ENCODE data around the gene EMILIN1. TPM values are rescaled to one million over a fixed set of nuclear protein-coding genes. Genes with fewer than 3 reads are reported as not detected.

Gene EMILIN1
- polyA plus RNA-seq, 1 of the 3 experiments (the other 2 are of a cell fraction), result 286 TPM

DNA sequence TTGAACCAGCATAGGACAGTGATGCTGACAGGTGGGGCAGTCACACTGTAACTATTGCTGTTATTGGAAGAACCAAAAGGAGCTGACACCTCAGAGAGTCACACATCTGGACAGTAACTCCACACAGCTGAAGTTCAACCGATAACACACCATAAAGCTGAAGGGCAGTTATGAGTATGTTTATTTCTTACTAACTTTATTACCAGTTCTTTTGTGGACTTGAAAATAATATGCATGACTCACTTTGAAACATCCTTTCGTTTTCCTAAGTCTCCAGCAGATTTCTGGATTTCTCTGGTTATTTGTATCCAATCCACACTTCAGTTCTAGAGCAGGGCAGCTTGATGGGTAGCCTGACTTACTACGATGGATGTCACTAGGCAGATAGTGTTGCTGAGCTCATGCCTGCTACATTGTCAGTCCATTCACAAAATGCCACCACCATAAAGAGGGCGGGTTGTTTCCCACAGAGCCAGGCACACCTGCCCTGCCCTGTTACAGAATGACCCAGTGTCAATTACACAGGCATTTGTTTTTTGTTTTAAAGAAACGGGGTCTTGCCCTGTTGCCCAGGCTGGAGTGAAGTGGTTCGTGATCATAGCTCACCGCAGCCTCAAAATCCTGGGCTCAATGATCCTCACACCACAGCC, 35.3 kb upstream of the EMILIN1 start:
- no peaks in the 10 kb centered on the region for H3K79me2 ChIP-seq (ENCODE audit: insufficient read depth)
- TF ChIP-seq TAF1 (IDR thresholded peaks at IDR 0.05; ENCODE audit: borderline replicate concordance, low read depth, low read length) (no peak), SMC3 (IDR thresholded peaks at IDR 0.05; ENCODE audit: low read depth, low read length) (no peak), FOSL2 (IDR thresholded peaks at IDR 0.05; ENCODE audit: borderline replicate concordance, low read depth) (no peak), GATA2 (CRISPR knock-in tag; IDR thresholded peaks at IDR 0.05) (no peak), NFIC (IDR thresholded peaks at IDR 0.05; ENCODE audit: borderline replicate concordance) (no peak), NRF1 (IDR thresholded peaks at IDR 0.05; ENCODE audit: low read depth, low read length) (no peak), JUND (IDR thresholded peaks at IDR 0.05) (no peak), FOXJ3 (CRISPR knock-in tag; IDR thresholded peaks at IDR 0.05) (no peak), POLR2AphosphoS5 (IDR thresholded peaks at IDR 0.05; ENCODE audit: low read depth, low read length) (no peak; the same call in 1 of the 2 replicates), EZH2phosphoT487 (IDR thresholded peaks at IDR 0.05; ENCODE audit: borderline replicate concordance, low read depth) (no peak), TCF12 (IDR thresholded peaks at IDR 0.05) (no peak), RXRA (IDR thresholded peaks at IDR 0.05; ENCODE audit: borderline replicate concordance, low read depth) (no peak), RCOR1 (IDR thresholded peaks at IDR 0.05; ENCODE audit: low read length) (no peak), EP300 (IDR thresholded peaks at IDR 0.05; ENCODE audit: borderline replicate concordance in 1 of 2, low read depth in 1 of 2, low read length in 1 of 2) (no peak), TEAD4 (IDR thresholded peaks at IDR 0.05; ENCODE audit: borderline replicate concordance, insufficient read depth) (no peak), RFX5 (IDR thresholded peaks at IDR 0.05; ENCODE audit: low read length) (no peak)
- TF ChIP-seq, protein P1, sequence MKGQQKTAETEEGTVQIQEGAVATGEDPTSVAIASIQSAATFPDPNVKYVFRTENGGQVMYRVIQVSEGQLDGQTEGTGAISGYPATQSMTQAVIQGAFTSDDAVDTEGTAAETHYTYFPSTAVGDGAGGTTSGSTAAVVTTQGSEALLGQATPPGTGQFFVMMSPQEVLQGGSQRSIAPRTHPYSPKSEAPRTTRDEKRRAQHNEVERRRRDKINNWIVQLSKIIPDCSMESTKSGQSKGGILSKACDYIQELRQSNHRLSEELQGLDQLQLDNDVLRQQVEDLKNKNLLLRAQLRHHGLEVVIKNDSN (IDR thresholded peaks at IDR 0.05; ENCODE audit: borderline replicate concordance, low read depth), result no peak
- TF ChIP-seq, protein P2, sequence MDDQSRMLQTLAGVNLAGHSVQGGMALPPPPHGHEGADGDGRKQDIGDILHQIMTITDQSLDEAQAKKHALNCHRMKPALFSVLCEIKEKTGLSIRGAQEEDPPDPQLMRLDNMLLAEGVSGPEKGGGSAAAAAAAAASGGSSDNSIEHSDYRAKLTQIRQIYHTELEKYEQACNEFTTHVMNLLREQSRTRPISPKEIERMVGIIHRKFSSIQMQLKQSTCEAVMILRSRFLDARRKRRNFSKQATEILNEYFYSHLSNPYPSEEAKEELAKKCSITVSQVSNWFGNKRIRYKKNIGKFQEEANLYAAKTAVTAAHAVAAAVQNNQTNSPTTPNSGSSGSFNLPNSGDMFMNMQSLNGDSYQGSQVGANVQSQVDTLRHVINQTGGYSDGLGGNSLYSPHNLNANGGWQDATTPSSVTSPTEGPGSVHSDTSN (IDR thresholded peaks at IDR 0.05), result no peak
- TF ChIP-seq, protein P3, sequence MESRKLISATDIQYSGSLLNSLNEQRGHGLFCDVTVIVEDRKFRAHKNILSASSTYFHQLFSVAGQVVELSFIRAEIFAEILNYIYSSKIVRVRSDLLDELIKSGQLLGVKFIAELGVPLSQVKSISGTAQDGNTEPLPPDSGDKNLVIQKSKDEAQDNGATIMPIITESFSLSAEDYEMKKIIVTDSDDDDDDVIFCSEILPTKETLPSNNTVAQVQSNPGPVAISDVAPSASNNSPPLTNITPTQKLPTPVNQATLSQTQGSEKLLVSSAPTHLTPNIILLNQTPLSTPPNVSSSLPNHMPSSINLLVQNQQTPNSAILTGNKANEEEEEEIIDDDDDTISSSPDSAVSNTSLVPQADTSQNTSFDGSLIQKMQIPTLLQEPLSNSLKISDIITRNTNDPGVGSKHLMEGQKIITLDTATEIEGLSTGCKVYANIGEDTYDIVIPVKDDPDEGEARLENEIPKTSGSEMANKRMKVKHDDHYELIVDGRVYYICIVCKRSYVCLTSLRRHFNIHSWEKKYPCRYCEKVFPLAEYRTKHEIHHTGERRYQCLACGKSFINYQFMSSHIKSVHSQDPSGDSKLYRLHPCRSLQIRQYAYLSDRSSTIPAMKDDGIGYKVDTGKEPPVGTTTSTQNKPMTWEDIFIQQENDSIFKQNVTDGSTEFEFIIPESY (IDR thresholded peaks at IDR 0.05; ENCODE audit: borderline replicate concordance, low read depth), result no peak
- ChIA-PET CTCF (interaction anchor here (1.0 to 1.4 kb wide), 2 partner anchors 14 to 81 kb away, joined by 3 to 6 read pairs; no protein-coding TSS in a partner anchor), POLR2A (interaction anchor here (1.0 to 1.5 kb wide), 3 partner anchors 9 to 17 kb away, joined by 3 to 6 read pairs (median 4); partner anchors contain the start of gene AGBL5)
- DNase-seq, result no peak
- H4K20me1 ChIP-seq (ENCODE audit: insufficient read depth), result no peaks in the 10 kb centered on the region
- H3F3A ChIP-seq (replicated peaks; ENCODE audit: insufficient read depth), result peaks cover 15% of the 10 kb centered on the region
- no peak overlapping the region for H2AFZ ChIP-seq (ENCODE audit: low read depth)
- 90% methylated on average over 7 of the region's 7 CpGs for WGBS (ENCODE audit: low lambda C conversion rate)
- peaks cover 7 to 48% of the 10 kb centered on the region in 2 experiments for H3K36me3 ChIP-seq (replicated peaks in 1 of 2; ENCODE audit: control insufficient read depth in 1 of 2, insufficient read depth in 2 of 2, low read length in 1 of 2)
- no peak overlapping the region for H3K4me2 ChIP-seq
- no peak overlapping the region for H3K4me3 ChIP-seq (ENCODE audit: low read depth in 2 of 2, low read length in 1 of 2)
- H3K4me1 ChIP-seq (ENCODE audit: control insufficient read depth in 1 of 2, insufficient read depth in 2 of 2, low read depth in 1 of 2, low read length in 1 of 2), result peaks cover 0 to 7% of the 10 kb centered on the region in 2 experiments; a peak in 1 of 4 replicates
- no peaks in the 10 kb centered on the region for H3K9me3 ChIP-seq
- no peaks in the 10 kb centered on the region for H3K9me2 ChIP-seq
- H3K27ac ChIP-seq (ENCODE audit: low read depth in 2 of 2, low read length in 1 of 2), result no peak overlapping the region
- no peak overlapping the region for H3K9ac ChIP-seq
- H3K27me3 ChIP-seq (ENCODE audit: insufficient read depth), result no peaks in the 10 kb centered on the region

Measured in SK-N-SH (cell line).